ENCODE measurements around the gene UEVLD.

The UEVLD gene

DNA sequence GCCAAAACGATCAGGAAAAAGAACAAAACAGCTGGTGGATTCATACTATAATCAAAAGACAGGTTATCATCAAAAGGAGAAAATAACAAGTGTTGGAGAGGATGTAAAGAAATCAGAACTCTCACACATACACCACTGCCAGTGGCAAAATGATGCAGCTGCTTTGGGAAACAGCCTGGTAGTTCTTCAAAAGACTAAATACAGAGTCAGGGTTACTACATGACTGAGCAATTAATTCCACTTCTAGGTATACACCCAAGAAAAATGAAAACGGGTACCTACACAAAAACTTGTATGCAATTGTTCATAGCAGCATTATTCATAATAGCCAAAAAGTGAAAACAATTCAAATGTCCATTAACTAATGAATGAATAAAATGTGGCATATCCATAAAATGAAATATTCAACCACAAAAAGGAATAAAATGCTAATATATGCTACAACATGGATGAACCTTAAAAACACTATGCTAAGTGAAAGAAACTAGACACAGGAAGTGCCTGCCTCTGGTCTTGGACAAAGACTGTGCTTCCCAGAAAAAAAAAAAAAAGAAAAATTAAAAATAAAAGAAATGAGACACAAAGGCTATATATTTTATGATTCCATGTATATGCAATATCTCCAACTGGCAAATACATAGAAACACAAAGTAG lies 8.3 kb downstream of the UEVLD start:
- DNase-seq: no peak

GRCh38 chr11:18578975-18579598 lies 9.4 kb downstream of the UEVLD start:
- DNase-seq: no peak

DNA sequence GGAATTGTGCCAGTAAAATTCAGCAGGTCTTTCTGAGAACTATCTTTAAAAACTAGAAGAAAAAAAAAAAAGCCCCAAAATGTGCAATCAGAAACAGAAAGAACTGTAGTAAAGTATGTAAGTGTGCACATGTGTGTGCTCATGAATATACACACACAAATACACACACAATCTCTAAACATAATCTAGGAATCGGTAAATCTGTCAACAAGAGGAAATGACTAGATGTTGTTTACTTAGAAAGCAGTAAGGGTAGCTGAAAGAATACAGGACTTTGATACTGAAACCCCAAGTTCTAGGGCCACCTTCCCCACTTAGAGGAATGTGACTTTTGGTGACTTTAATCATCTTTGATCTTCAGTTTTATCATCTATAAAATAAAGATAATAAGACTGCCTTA lies 13.2 kb downstream of the UEVLD start:
- DNase-seq: no peak

GRCh38 chr11:18567081-18567480 lies 21.5 kb downstream of the UEVLD start:
- DNase-seq: no peak

- no peak for DNase-seq
Measured at GRCh38 chr11:18566406-18566805, 22.1 kb downstream of the UEVLD start.

GRCh38 chr11:18564149-18564548 lies 24.4 kb downstream of the UEVLD start:
- no peak for DNase-seq

DNA sequence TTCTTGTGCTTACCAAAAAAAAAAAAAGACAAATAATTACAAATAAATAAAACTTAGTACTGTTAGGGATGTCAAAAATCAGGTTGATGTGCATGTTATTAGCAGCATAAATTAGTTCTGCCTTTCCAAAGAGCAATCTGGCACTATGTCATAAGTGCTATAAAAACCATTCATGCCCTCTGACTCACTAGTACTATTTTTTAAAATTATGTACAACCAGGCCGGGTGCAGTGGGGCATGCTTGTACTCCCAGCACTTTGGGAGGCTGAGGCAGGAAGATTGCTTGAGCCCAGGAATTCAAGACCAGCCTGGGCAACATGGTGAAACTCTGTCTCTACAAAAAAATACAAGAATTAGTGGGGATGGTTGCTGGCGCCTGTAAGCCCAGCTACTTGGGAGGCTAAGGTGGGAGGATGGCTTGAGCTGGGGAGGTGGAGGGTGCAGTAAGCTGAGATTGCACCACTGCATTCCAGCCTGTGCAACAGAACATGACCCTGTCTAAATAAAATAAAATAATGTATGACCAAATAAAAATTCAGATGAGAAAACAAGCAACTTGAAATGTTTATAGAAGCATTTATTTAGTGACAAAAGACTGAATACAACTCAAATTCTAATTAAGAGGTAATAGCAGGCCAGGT lies 25.3 kb downstream of the UEVLD start:
- no peak for DNase-seq

- no peak for DNase-seq
Measured at GRCh38 chr11:18548001-18548400, 40.5 kb downstream of the UEVLD start.

GRCh38 chr11:18540207-18541009 lies 48.1 kb downstream of the UEVLD start:
- no peak for DNase-seq

GRCh38 chr11:18536209-18536608 lies 52.3 kb downstream of the UEVLD start:
- no peak for DNase-seq

DNA sequence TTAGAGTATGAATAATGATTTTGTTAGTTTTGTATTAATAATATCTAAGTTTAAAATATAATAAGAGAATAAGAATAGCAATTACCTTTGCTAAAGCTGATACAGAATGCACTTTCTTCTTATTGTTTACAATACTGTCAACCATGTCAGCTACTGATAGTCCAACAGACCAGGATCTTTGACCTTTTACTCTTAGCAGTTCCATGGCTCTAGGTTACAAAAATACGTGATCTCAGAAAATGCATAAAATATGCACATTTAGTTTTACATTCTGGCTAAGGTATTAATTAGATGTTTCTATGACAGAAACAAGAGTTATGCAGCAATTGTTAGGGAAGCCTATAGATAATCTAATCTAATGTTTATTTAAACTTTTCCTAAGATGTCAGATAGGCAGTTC lies 54.3 kb downstream of the UEVLD start:
- no peak for DNase-seq

- DNase-seq: no peak
Measured at GRCh38 chr11:18533365-18533764, 55.2 kb downstream of the UEVLD start.

DNA sequence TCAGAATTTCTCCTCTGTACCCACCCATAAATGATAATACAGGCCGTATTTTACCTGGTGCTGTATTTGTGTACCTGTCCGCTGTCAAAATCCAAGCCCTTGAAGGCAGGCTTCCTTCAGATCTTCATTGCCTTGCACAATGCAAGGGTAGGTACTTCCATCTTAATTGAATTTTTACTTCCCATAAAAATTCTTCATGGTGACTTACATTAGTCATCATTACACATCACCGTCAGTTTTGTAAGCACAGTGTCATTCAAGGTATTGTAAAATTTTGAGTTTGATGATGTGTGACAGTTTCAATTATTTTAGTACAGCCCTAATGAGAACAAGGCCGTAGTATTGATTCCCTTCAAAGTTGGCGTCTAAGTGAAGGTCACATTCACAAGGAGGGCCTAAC lies 61.0 kb downstream of the UEVLD start:
- no peak for DNase-seq

- peak; percentile 88 for DNase-seq
Measured at GRCh38 chr11:18526521-18527296, 61.8 kb downstream of the UEVLD start, which contains the start of gene TSG101. Gene TSG101, minus strand, starts transcription at chr11:18526942. Its CDS starts 126 bp downstream, at chr11:18526816.

- no peak for DNase-seq
Measured at GRCh38 chr11:18526130-18526520, 62.4 kb downstream of the UEVLD start.

DNA sequence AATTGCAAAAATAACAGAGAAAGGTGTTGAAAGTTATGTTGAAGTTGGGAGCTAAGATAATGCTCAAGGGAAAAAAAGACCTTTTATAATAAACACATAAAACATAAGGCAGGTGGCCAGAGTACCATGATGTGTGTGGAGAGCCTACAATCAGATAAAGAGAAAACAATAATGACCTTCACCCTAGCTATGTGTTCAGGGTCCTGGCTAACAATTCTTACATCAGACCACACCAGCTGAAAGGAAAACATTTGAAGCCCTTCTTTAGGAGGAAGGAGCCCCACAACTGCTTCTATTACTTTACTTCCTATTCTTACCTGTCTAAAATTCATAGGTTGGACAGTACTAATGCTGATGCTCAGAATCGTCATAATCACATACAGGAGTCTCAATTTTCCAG lies 64.3 kb downstream of the UEVLD start:
- DNase-seq: no peak

GRCh38 chr11:18523084-18523483 lies 65.5 kb downstream of the UEVLD start:
- DNase-seq: no peak

DNA sequence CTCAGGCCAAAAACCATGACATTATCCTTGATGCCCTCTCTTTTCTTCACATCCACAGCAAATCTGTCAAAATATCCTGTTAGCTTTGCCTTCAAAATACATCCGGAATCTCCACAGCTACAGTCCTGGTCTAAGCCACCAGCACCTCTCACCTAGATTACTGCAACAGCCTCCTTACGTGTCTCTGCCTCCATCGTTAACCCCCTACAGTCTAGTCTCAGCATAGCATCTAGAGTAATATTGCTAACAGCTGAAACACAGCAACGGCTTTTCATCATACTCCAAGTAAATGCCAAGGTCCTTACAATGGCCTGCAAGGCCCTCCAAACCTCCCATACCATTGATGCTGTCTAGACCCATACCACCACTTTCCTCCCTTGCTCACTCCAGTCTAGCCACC lies 66.1 kb downstream of the UEVLD start:
- DNase-seq: no peak

- no peak for DNase-seq
Measured at GRCh38 chr11:18521122-18521521, 67.4 kb downstream of the UEVLD start.

DNA sequence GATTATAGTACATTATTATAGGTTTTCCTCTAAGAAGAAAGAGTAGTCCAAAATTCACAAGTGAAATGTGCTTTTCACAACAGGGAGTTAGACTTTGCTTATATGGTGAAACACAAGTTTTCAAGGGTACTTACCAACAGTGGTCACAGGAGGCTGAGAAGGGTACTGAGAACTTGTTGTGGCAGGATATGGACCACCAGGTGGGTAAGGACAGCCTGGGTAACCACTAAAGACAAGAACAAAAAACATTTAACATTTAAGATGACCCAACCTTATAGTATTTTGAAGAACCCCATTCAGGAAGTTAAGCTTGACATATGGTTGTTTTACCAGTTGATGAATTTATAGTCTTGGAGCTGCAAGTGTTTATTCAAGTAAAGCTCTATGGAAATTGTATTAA lies 86.2 kb downstream of the UEVLD start:
- no peak for DNase-seq

- DNase-seq: no peak
Measured at GRCh38 chr11:18501629-18502028, 86.9 kb downstream of the UEVLD start.

GRCh38 chr11:18498039-18498438 lies 90.5 kb downstream of the UEVLD start:
- no peak for DNase-seq

GRCh38 chr11:18495703-18496102 lies 92.8 kb downstream of the UEVLD start:
- no peak for DNase-seq
